ENCODE data around the gene PRKN. TPM values are rescaled to one million over a fixed set of nuclear protein-coding genes. Genes with fewer than 3 reads are reported as not detected.

Gene PRKN
- total and polyA plus RNA-seq, 2 donors (not counting 1 experiment from before 2014, with no cell fraction given) = 0.43 to 4.6 TPM

DNA sequence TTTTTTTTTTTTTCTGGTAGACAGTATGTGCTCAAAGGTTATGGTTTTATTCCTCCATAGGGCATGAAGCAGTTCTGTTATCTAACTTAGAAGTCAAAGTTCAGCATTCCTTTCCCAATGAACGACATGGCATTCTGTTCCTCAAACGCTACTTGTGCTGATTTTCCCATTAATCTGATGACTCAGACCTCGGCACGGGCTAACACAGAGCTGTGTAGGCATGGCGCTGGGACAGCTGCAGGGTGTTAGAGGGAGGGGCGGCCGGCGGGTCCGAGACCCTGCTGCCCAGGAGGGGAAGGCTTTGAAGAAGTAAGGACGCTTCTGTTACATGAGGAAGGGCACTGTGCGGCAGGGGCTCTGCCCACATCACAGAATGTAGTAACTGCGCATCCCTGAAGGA, 1360.1 kb downstream of the PRKN start:
- H4K20me1 ChIP-seq (ENCODE audit: control insufficient read depth, extremely low read depth, insufficient read depth, low read length) = no peaks in the 10 kb centered on the region
- H3K9me3 ChIP-seq (ENCODE audit: control insufficient read depth, insufficient read depth, low read depth, low read length) = no peaks in the 10 kb centered on the region
- H3K4me1 ChIP-seq (ENCODE audit: control insufficient read depth, extremely low read depth, insufficient read depth, low read length) = no peaks in the 10 kb centered on the region
- no peak overlapping the region for H3K4me2 ChIP-seq (ENCODE audit: extremely low read depth, insufficient read depth, low read length)
- no peak overlapping the region for H2AFZ ChIP-seq (ENCODE audit: low read length)
- no peak overlapping the region for H3K4me3 ChIP-seq (replicated peaks in 1 of 4; ENCODE audit: control extremely low read depth in 1 of 4, insufficient read depth in 1 of 4, low read depth in 3 of 4, low read length in 4 of 4)
- H3K79me2 ChIP-seq (ENCODE audit: control insufficient read depth, insufficient read depth, low read length) = no peaks in the 10 kb centered on the region
- no peaks in the 10 kb centered on the region for H3K36me3 ChIP-seq (ENCODE audit: control insufficient read depth, insufficient read depth, low read length)
- H3K27ac ChIP-seq (ENCODE audit: insufficient read depth, low read length) = no peak overlapping the region
- no peak for TF ChIP-seq EZH2 (IDR thresholded peaks at IDR 0.05; ENCODE audit: low read length, missing control alignments)
- TF ChIP-seq, protein P1, sequence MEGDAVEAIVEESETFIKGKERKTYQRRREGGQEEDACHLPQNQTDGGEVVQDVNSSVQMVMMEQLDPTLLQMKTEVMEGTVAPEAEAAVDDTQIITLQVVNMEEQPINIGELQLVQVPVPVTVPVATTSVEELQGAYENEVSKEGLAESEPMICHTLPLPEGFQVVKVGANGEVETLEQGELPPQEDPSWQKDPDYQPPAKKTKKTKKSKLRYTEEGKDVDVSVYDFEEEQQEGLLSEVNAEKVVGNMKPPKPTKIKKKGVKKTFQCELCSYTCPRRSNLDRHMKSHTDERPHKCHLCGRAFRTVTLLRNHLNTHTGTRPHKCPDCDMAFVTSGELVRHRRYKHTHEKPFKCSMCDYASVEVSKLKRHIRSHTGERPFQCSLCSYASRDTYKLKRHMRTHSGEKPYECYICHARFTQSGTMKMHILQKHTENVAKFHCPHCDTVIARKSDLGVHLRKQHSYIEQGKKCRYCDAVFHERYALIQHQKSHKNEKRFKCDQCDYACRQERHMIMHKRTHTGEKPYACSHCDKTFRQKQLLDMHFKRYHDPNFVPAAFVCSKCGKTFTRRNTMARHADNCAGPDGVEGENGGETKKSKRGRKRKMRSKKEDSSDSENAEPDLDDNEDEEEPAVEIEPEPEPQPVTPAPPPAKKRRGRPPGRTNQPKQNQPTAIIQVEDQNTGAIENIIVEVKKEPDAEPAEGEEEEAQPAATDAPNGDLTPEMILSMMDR (conservative IDR thresholded peaks at IDR 0.05 in 1 of 2, IDR thresholded peaks at IDR 0.05 in 1 of 2; ENCODE audit: low read depth in 1 of 2, low read length in 2 of 2) = no peak
- no peak overlapping the region for H3K9ac ChIP-seq (ENCODE audit: insufficient read depth, low read length)
- DNase-seq (ENCODE audit: low read depth in 2 of 2) = no peak
- no peaks in the 10 kb centered on the region for H3K27me3 ChIP-seq (ENCODE audit: control insufficient read depth, insufficient read depth, low read length)

DNA sequence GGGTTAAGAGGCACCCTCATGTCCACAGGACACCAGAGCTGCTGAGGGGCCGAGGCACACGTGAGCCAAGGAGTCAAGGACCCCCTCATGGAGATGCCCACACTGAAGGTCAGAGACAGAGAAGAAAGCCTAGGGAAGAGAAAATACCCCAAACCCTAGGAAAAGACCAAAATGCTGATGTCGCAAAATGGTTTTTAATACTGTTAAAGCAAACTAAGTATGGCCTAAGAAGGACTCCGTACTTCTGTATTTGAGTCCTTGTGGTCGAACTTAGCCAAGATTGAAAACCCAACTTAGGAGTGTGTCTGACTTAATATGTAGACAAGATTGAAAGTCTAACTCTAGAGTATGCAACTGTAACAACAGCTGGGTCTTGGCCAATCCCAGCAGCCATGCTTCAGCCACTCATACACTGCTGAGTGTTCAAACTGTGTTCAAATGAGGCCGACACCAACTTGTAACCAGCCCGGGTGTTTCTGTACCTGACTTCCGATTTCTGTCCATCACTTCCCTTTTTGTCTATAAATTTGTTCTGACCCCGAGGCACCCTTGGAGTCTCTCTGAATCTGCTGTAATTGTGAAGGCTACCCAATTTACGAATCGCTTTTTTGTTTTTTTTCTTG, 1361.2 kb downstream of the PRKN start:
- H3K27me3 ChIP-seq (ENCODE audit: control insufficient read depth, insufficient read depth, low read length) = no peaks in the 10 kb centered on the region
- DNase-seq (ENCODE audit: low read depth in 2 of 2) = no peak
- no peak overlapping the region for H3K4me2 ChIP-seq (ENCODE audit: extremely low read depth, insufficient read depth, low read length)
- no peak overlapping the region for H2AFZ ChIP-seq (ENCODE audit: low read length)
- H3K9ac ChIP-seq (ENCODE audit: insufficient read depth, low read length) = no peak overlapping the region
- no peaks in the 10 kb centered on the region for H3K4me1 ChIP-seq (ENCODE audit: control insufficient read depth, extremely low read depth, insufficient read depth, low read length)
- H3K79me2 ChIP-seq (ENCODE audit: control insufficient read depth, insufficient read depth, low read length) = no peaks in the 10 kb centered on the region
- TF ChIP-seq, protein P1 (conservative IDR thresholded peaks at IDR 0.05 in 1 of 2, IDR thresholded peaks at IDR 0.05 in 1 of 2; ENCODE audit: low read depth in 1 of 2, low read length in 2 of 2) = no peak
- TF ChIP-seq EZH2 (IDR thresholded peaks at IDR 0.05; ENCODE audit: low read length, missing control alignments) = no peak
- H3K4me3 ChIP-seq (replicated peaks in 1 of 4; ENCODE audit: control extremely low read depth in 1 of 4, insufficient read depth in 1 of 4, low read depth in 3 of 4, low read length in 4 of 4) = no peak overlapping the region
- H3K9me3 ChIP-seq (ENCODE audit: control insufficient read depth, insufficient read depth, low read depth, low read length) = no peaks in the 10 kb centered on the region
- H3K27ac ChIP-seq (ENCODE audit: insufficient read depth, low read length) = no peak overlapping the region
- no peaks in the 10 kb centered on the region for H4K20me1 ChIP-seq (ENCODE audit: control insufficient read depth, extremely low read depth, insufficient read depth, low read length)
- no peaks in the 10 kb centered on the region for H3K36me3 ChIP-seq (ENCODE audit: control insufficient read depth, insufficient read depth, low read length)

DNA sequence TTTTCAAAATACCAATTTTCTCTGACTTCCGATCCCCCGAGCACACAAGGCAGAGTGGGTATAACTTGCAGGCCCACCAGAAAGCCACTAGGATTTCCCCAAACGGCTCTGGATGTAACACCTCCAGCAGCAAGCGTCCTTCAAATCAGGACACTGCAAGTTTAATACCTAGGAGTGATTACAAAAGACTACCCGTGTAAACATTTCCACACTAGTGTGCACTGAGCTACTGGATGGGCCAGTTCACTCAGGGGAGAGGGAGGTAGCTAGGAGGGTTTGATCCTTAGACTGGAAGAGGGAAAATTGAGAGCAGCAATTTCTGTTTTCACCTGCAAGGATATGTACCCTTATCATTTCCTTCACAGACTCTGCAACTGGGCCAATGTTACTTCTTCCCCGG, 1361.9 kb downstream of the PRKN start:
- H3K27me3 ChIP-seq (ENCODE audit: control insufficient read depth, insufficient read depth, low read length) = no peaks in the 10 kb centered on the region
- H3K4me2 ChIP-seq (ENCODE audit: extremely low read depth, insufficient read depth, low read length) = no peak overlapping the region
- no peaks in the 10 kb centered on the region for H3K79me2 ChIP-seq (ENCODE audit: control insufficient read depth, insufficient read depth, low read length)
- no peaks in the 10 kb centered on the region for H3K4me1 ChIP-seq (ENCODE audit: control insufficient read depth, extremely low read depth, insufficient read depth, low read length)
- H3K36me3 ChIP-seq (ENCODE audit: control insufficient read depth, insufficient read depth, low read length) = no peaks in the 10 kb centered on the region
- no peaks in the 10 kb centered on the region for H3K9me3 ChIP-seq (ENCODE audit: control insufficient read depth, insufficient read depth, low read depth, low read length)
- no peak overlapping the region for H3K9ac ChIP-seq (ENCODE audit: insufficient read depth, low read length)
- H3K27ac ChIP-seq (ENCODE audit: insufficient read depth, low read length) = no peak overlapping the region
- H3K4me3 ChIP-seq (replicated peaks in 1 of 4; ENCODE audit: control extremely low read depth in 1 of 4, insufficient read depth in 1 of 4, low read depth in 3 of 4, low read length in 4 of 4) = no peak overlapping the region
- DNase-seq (ENCODE audit: low read depth in 2 of 2) = no peak
- H4K20me1 ChIP-seq (ENCODE audit: control insufficient read depth, extremely low read depth, insufficient read depth, low read length) = no peaks in the 10 kb centered on the region
- TF ChIP-seq, protein P1 (conservative IDR thresholded peaks at IDR 0.05 in 1 of 2, IDR thresholded peaks at IDR 0.05 in 1 of 2; ENCODE audit: low read depth in 1 of 2, low read length in 2 of 2) = no peak
- TF ChIP-seq EZH2 (IDR thresholded peaks at IDR 0.05; ENCODE audit: low read length, missing control alignments) = no peak
- no peak overlapping the region for H2AFZ ChIP-seq (ENCODE audit: low read length)

Measured in fibroblast of lung (primary cell).